ENCODE measurements around the gene MORN1.

The MORN1 gene

GRCh38 chr1:2435746-2436355 lies 44.5 kb upstream of the MORN1 start:
- no peak for DNase-seq (ENCODE audit: low read depth)
- TF ChIP-seq, protein P1, sequence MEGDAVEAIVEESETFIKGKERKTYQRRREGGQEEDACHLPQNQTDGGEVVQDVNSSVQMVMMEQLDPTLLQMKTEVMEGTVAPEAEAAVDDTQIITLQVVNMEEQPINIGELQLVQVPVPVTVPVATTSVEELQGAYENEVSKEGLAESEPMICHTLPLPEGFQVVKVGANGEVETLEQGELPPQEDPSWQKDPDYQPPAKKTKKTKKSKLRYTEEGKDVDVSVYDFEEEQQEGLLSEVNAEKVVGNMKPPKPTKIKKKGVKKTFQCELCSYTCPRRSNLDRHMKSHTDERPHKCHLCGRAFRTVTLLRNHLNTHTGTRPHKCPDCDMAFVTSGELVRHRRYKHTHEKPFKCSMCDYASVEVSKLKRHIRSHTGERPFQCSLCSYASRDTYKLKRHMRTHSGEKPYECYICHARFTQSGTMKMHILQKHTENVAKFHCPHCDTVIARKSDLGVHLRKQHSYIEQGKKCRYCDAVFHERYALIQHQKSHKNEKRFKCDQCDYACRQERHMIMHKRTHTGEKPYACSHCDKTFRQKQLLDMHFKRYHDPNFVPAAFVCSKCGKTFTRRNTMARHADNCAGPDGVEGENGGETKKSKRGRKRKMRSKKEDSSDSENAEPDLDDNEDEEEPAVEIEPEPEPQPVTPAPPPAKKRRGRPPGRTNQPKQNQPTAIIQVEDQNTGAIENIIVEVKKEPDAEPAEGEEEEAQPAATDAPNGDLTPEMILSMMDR (conservative IDR thresholded peaks at IDR 0.05; ENCODE audit: control insufficient read depth, insufficient read depth, low read depth, low read length): no peak
- H3K4me3 ChIP-seq (ENCODE audit: control insufficient read depth, low read depth, low read length): no peak overlapping the region

- no peak for DNase-seq (ENCODE audit: low read depth)
- no peak overlapping the region for H3K4me3 ChIP-seq (ENCODE audit: control insufficient read depth, low read depth, low read length)
- TF ChIP-seq, protein P1 (conservative IDR thresholded peaks at IDR 0.05; ENCODE audit: control insufficient read depth, insufficient read depth, low read depth, low read length): no peak
Measured at GRCh38 chr1:2435091-2435490, 43.7 kb upstream of the MORN1 start.

DNA sequence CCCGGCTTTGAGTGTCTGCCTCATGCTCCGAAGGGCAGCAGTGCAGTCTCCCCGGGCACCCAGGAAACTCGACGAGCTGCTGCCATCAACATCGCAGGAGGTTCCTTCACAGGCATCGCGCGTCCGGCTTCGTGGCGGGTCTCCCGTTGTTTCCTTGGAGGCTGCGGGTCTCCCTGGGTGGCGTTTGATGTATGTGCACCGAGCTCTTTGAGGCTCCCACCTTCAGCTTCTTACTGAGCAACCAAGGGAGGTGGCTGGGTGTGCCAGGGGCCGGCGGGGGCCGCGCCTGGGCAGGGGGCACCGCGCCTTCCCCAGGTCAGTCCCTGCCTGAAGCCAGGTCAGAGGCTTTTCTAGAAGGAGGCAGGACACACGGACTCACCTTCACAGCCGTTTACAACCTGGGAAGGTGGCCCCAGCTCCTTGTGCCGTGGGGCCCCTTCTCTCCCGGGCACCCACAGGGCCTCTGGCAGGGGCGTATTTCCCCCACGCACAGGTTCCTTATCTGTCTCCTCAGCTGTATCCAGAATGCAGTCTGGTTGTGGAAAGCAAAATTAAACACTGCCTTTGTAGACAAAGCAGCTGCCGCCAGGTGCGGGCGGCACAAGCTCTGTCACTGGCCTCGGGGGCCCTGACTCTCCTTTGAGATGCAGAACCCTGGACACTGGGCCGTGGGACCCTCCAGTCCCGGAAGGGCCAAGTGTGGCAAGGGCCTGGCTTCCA lies 42.7 kb upstream of the MORN1 start:
- TF ChIP-seq, protein P1 (conservative IDR thresholded peaks at IDR 0.05; ENCODE audit: control insufficient read depth, insufficient read depth, low read depth, low read length): no peak
- no peak for DNase-seq (ENCODE audit: low read depth)

DNA sequence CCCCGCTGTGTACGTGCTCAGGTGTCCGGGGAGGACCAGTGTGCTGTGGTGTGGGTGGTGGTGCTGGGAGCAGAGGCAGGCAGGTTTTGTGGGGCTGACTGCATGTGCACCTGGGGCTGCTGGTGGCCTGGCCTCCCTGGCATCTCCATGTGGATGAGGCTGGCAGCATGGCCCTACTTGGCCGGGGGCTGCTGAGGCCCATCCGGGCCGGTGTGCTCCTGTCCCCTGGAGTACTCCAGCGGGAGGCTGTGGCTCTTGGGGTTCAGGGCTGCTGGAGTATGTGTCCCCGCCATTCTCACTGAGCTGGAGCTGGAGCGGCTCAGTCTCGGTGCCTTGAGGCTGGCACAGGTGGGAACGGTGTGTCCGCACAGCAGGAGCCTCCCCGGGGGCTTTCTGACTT lies 41.8 kb upstream of the MORN1 start:
- TF ChIP-seq, protein P1 (conservative IDR thresholded peaks at IDR 0.05; ENCODE audit: control insufficient read depth, insufficient read depth, low read depth, low read length): no peak
- no peak for DNase-seq (ENCODE audit: low read depth)
- H3K4me3 ChIP-seq (ENCODE audit: control insufficient read depth, low read depth, low read length): no peak overlapping the region

More for the DNA sequence above, 42.7 kb upstream of the MORN1 start:
- no peak overlapping the region for H3K4me3 ChIP-seq (ENCODE audit: control insufficient read depth, low read depth, low read length)

DNA sequence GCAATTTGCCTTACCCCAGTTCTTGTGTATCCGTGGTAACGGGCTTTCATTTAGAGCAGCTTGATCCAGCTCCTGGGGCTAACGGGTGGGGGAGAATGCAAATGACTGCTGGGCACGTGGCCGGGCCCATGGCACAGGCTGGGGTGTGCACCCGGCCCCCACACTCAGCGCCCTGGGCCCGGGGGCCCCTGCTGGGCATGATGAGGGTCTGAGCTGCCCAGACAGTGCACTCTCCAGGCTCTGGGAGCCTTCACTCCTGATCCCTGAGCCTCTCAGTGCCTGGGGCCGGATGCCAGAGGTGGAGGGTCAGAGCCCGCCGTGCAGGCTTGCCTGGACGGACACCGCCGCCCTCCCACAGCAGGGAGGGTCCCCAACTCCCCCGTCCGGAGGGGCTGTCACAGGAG lies 41.1 kb upstream of the MORN1 start:
- no peak overlapping the region for H3K4me3 ChIP-seq (ENCODE audit: control insufficient read depth, low read depth, low read length)
- TF ChIP-seq, protein P1 (conservative IDR thresholded peaks at IDR 0.05; ENCODE audit: control insufficient read depth, insufficient read depth, low read depth, low read length): no peak
- DNase-seq (ENCODE audit: low read depth): no peak

GRCh38 chr1:2431518-2431917 lies 40.2 kb upstream of the MORN1 start:
- DNase-seq (ENCODE audit: low read depth): no peak
- no peak overlapping the region for H3K4me3 ChIP-seq (ENCODE audit: control insufficient read depth, low read depth, low read length)
- TF ChIP-seq, protein P1 (conservative IDR thresholded peaks at IDR 0.05; ENCODE audit: control insufficient read depth, insufficient read depth, low read depth, low read length): no peak
